HG02798 (cell line): ENCODE measurements around the gene SLX9.
A peak's percentile ranks its signal among the peaks of the same experiment; 100 is the strongest.

Source experiments
- ATAC-seq: cut with Tn5 transposase; IDR thresholded peaks from one replicate; pipeline ENCODE4 v1.9.1; 2021; ENCODE audit warnings: mild to moderate bottlenecking; ENCODE audit not compliant: unreplicated experiment, poor library complexity

Gene SLX9, protein sequence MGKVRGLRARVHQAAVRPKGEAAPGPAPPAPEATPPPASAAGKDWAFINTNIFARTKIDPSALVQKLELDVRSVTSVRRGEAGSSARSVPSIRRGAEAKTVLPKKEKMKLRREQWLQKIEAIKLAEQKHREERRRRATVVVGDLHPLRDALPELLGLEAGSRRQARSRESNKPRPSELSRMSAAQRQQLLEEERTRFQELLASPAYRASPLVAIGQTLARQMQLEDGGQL

DNA sequence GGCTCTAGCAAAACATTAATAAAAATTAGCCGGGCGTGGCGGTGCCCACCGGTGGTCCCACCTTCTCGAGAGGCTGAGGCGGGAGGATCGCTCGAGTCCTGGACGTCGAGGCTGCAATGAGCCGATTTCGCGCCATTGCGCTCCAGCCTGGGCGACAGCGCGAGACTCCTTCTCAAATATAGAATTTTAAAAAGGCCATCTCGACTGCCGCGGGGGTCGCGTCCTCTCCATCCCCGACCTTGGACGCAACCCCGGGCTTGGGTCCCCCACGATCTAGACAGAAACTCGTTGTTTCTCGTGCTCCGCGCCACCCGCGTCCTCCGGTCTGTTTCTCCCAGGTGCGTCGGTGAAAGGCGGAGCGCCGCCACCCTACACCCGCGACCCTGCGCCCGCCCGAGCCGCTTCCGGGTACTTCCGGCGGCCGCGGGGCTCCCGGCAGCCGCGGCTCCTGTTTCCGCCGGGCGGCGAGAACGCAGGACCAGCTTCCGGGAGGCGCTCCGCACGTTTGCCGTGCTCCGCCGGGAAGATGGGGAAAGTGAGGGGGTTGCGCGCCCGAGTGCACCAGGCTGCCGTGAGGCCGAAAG lies at the start of gene SLX9:
Gene SLX9 (plus strand): TSS at position 498 of the 584 bp plus-strand sequence. CDS start 29 bp downstream, at position 527.
- peak; percentile 84 for ATAC-seq

DNA sequence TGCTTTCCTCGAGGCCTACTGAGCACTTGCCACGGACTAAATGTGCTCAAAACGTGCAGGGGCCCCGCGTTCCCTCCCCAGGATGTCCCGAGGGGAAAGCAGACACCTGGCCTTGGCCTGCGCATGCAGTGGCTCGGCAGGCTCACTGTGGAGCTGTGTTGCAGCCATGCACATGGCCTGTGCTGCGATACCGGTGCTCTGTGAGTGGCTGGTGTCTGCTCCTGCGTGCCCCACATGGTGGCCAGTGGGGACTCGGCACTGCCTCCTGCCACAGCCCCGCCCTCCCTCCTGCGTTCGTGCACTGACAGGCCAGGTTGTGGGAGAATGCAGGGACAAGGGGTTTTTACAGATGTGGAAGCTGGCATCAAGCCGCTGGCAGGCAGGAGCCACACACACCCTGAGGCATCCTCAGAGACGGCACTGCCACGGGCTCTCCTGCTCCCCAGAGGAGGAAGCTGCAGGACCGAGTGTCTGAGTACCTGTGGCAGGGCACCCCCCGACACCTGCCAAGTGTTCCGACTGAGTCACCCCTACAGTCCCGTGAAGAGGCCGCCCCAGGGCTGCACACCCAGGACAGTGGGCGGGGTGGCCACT lies 49.4 kb upstream of the SLX9 start:
- no peak for ATAC-seq

DNA sequence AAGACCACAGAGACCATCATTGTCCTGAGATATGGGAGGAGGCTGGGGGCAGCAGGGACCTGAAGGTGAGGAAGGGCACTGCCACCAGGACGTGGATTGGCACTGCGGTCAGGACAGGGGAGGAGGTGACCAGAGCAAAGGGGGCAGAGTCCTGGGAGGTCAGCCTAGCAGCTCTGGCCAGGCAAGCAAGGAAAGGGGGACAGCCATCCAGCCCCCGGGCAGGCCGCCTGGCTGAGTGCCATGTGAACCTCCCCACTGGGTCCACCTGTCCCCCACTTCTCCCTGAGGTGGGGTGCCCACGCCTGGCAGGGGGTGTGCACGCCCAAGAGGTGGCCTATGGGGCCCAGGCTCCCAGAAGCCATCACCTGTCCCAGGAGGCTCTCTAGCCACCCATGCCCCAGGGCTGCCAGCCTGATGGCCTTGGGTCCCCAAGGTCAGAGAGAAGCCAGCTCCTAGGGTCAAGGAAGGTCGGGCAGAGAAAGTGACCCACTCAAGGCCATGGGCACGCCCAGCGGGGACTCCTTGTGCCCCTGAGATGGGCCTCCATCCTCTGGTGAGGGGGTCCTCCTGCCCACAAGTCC lies 48.8 kb upstream of the SLX9 start:
- no peak for ATAC-seq

DNA sequence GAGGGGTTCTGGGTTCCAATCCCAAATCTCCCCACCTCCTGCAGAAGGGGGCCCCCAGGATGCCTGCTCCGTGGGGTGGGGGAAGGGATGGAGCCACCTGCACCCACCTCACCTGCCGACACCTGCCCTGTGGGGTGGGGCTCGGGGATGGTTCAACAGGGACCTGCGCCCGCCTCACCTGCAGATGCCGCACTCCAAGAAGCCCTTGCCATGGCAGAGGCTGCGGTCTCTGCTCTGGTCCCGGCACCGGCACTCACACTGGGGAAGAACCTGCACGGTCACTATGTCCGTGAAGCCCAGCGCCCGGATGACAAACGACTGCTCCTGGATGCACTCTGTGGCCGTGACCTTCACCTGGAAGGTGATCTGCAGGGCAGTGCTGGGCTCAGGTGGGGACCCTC lies 48.2 kb upstream of the SLX9 start:
- ATAC-seq: no peak

DNA sequence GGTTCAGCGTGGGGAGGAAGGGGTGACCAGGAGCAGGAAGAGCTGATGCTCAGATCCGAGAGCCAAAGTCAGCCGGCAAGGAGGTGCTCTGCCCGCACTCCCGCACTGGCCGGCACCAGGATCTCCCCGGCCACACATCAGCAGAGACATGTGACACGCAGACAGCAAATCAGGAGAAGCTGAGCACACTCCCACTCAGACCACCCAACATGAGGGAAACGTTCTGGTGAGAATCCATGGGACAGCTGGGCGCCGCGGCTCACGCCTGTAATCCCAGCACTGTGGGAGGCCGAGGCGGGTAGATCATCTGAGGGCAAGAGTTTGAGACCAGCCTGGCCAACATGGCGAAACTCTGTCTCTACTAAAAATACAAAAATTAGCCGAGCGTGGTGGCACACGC lies 47.7 kb upstream of the SLX9 start:
- no peak for ATAC-seq

DNA sequence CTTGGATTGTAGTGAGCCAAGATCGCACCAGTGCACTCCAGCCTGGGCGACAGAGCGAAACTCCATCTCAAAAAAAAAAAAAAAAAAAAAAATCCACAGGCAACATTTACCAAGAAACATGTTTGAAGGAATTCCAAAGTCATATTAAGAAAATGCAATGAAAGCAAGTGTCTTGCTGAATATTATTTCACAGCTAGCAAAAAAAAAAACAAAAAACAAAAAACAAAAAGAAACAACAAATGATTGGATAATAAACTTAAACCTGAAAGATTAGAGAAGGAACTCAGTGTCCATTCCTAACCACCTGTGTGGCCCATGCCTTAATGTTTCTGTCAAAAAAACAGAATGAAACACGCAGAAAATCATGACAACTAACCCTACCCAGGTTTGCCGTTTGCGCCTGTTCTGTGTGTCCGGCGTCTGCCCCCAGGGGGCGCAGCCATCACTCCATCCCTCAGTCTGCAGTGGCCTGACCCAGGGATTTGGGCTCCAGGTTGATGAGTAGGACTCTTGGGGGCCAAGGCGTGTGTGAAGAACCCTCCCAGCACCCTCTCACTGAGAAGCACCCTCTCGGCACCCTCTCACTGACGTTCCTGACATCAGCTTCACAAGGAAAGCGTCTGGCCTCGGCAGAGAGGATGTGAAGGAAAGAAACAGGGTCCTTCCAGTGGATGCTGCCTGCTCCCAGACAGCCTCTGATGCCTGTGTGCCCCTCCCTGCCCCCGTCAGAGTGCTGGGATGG lies 47.1 kb upstream of the SLX9 start:
- peak; percentile 56 for ATAC-seq

DNA sequence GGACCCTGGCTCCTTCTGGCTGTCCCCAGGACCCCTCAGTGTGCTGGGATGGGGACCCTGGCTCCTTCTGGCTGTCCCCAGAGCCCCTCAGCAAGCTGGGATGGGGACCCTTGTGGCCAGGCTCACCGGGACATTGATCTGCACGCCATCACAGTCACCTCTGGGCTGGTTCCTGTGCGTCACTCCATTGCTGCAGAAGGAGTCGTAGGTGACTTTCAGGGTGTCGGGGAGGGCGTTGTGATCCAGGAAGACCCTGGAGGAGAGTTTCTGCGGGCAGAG lies 46.6 kb upstream of the SLX9 start:
- no peak for ATAC-seq

DNA sequence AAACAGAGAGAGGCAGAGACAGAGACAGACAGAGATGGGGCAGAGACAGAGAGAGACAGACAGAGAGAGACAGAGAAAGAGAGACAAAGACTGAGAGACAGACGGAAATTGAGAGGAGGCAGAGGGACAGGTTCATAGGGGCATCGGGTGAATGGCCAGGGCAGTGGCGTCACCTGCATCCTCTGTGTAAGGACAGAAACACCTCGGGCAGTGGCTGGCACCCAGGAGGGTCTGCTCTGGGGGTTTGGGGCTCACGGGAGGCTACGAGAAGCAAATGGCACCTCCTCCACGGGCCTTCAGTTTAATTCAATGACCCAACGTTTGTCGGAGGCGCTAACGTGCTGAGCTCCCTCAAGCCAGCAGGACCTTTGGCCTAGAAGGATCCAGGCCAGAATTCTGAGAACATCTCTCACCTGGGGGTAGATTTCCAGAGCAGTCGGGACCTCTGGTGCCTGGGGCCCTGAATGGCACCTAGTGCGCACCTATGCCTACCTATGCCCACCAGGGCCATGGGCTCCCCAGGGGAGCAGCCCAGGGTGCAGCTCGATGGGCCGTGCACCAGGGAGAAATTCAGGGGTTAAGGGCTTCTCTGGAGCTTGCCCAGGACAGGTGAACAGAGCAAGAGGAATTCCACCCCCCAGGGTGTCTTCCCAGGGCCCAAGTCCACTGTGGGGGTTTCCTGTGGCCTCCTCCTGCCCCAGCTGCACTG lies 45.7 kb upstream of the SLX9 start:
- no peak for ATAC-seq

DNA sequence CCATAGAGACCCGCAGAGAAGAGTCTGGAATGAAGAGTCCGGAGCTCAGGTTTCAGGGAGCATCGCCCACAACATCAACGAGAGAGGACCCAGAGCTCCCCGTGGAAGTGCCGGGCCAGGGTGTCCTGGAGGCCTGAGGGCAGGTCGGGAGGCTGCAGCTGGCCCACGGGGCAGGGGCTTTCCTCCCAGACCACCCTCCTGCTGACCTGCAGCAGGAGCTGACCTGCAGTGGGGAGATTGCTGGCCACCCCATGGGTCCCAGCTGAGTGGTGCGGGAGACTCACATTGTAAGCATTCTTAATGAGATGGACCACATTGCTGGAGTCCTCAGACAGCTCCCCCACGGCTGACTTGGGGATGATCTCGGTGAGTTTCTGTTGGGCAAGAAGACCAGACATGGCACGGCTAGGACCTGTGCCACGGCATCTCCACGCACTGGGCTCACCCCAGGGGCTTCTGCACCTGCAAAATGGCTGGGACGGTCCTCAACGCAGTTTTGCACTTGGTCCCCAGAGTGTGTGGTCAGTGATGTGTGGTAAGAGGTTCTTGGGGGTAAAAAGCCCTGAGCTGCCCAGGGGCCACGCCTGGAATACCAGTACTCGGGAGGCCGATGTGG lies 45.0 kb upstream of the SLX9 start:
- ATAC-seq: no peak

DNA sequence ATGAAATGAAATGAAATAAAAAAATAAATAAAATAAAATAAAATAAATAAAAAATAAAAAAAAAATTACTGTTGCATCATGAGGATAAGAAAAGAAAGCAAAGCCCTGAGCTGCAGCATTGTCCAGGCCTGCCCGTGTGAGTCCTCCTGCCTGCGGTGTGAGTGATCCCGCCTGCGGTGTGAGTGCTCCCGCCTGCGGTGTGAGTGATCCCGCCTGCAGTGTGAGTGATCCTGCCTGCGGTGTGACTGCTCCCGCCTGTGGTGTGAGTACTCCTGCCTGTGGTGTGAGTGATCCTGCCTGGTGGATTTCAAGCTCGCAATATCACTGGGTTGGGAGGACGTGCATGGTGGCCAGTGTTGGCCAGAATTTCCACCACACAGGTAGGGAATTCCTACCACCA lies 44.0 kb upstream of the SLX9 start:
- ATAC-seq: no peak

DNA sequence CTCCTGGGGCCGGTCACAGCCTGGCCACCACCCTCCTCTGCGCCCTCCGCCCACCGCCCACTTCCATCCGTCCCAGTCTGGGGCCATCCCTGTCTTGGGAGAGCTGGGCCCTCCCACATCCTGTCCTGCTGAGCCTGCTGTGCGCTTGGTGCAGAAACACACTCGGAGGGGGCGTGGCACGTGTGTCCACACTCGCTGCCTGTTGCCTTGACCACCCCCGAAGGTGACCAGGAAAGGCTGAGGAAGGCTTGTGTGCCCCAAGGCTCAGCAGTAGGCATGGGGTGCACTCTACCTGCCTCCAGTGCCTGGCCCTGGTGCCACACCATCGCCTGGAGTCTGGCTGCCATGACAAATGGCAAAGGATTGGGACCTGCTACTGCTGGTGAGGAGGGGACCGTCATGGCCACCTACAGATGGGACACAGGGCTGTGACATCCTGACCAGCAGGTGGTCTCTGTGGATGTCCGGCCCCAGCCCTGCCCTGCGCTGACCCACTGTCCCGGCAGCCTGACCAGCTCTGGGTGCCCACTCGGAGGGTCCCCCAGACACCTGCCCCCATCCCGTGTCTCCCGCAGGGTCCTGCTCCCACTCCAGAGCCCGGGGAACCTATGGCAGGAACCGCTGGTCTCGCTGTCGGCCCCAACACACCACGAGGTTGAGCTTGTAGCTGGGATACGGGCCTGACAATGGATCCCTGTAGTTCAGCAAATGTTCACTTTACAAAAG lies 43.1 kb upstream of the SLX9 start:
- no peak for ATAC-seq

DNA sequence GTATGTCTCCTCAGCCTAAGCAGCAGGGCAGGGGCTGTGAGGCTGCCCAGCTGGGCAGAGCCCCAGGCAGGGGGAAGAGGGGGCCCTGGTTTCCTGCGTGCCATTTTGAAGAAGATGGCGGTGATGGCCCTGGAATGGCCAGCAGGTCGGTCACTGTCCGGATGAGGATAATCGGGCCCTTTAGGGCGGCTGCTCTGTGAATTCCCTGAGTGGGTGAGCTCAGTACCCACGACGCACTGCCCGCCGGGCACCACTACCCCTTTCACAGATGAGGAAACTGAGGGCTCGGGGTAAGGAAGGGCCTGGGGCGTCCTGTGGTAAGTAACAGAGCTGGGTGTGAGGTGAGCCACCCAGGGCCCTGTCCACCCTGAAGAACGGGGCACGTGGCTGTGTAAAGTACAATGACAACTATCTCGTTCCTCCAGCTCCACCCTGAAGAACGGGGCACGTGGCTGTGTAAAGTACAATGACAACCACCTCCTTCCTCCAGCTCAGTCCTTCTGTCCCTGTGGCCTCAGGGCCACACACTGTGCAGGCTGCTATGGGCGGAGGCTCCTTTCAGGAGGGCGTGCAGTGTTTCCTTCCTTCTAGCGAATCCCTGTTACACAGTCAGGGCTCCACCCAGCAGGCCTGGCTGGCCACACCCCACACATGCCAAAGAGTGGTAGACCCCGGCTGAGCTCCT lies 42.4 kb upstream of the SLX9 start:
- no peak for ATAC-seq

DNA sequence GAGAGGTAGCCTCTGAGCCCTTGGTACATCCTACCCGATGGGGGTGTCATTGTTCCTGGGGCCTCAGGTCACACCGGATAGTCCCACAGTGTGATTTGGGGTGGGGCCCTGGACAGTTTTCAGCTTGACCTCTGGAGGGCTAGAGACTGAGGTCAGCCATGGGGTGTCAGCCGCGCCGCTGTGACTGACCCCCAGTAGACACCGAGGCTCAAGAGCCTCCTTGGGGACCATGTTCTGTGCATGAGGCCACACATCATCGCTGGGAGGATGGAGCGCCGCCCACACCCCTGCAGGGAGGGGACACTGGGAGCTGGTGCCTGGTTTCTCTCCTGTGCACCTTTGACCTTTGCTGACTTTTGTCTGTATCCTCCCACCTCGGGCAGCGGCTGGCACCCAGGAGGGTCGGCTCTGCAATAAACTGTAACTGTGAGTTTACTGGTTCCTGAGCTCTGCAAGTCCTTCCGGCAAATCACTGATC lies 41.8 kb upstream of the SLX9 start:
- ATAC-seq: no peak

DNA sequence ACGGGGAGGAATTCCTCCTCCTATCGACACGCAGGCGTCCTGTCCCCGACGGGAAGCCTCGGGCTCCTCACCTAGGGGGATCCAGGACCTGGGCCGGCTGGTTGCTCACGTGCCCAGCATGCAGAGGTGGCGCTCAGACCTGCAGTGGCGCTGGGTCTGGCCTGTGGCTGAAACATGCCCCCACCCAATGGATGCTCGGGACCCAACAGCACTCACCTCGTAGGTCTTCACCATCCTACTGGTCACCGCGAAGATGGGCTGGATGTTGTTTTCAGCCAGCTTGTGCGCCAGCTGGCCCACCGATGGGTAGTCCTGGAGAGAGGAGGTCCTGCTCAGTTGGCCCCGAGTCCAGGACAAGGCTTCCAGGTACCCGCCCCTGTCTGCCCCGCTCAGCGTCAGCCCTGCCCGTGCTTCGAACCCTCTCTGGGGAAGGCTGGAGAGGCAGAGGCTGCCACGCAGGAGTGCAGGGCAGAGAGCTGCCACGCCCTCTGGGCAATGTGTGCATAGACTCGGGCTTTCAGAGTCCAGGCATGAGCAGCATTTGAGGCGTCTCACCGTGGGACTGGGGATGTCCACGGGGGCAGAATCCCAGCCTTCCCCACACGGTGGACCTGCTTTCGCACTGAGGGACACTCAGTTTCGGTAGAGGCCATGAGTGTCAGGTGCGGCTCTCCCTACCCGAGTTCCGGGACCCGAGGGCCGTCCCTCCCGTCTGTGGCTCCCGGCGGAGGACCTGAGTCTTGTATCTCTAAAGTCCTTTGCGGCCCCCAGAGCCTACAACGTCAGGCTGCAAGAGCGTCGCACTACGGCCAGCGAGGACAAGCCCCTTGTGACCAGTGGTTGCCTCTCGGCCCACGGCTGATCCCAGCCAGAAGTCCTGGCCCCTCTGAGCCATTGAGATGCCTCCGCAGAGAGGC lies 40.7 kb upstream of the SLX9 start:
- no peak for ATAC-seq

DNA sequence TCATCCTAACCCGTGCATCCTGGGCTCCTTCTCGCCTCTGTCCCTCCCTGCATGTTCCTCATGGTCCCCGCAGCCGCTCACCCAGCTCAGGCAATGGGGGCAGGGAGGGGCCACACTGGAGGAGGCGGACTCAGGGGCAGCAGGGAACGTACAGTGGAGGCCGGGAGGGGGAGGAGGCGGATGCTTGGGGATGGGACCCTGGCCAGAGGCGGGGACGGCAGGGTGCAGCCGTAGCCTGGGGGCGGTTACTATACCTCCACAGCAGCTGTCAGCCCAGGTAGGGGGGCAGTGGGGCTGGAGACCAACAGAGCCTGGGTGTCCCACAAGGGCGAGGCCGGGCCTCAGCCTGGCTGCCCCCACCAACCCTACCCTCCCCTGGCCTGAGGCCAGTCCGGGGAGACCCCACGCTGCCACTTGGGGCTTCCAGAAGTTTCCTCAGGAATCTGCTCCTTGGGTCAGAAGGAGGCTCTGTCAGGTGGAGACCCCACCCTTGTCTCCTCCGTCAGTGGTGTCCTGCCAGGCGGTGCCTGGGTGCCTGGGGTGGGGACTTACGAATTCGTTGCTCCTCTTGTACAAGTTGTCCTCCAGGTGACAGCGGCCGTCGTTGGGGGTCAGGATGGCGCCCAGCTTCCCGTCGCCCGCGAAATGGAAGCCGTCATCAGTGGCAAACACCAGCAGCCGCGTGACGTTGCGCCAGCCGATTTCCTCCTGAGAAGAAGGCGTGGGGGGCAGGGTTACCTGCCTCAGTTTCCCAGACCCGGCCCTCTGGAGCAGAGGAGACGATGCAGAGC lies 39.9 kb upstream of the SLX9 start:
- ATAC-seq: no peak

DNA sequence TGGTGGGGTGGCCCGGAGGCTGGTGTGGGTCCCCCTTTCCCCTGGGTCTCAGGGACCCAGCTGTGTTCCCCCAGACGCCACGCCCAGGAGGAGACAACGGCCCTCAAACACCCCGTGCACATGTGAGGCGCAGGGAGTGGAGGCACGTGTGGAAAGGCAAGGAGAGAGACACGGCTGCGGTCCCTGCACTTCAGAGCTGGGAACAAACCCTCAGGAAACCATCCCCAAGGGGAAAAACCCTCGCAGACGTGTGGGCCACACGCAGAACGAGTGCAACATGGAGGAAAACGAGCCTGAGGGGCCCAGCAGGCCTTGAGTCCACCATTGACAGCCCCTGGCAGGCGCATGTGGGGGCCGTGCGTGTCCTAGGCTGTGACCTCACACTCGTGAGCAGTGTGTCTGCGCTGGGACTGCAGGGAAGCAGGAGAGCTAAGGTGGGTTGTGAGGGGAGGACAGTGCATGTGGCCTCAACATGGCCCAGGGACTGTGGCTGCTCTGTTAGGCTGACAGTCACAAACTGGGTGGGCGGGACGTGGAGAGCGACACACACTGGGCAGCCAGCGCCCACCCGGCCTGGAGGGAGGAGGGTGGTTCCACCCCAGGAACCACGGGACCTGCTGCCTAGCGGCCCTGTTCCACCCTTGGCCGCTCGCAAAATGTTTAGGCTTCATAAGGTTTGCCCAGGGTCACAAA lies 39.1 kb upstream of the SLX9 start:
- no peak for ATAC-seq
